HG03432 (cell line): Measurements from ENCODE around the gene PNPLA6.

Experiments
- ATAC-seq: cut with Tn5 transposase; IDR thresholded peaks from one replicate; pipeline ENCODE4 v1.9.1; 2021; ENCODE audit warnings: mild to moderate bottlenecking, moderate library complexity; ENCODE audit not compliant: unreplicated experiment

PNPLA6 gene

GRCh38 chr19:7515110-7515644, 20.3 kb upstream of the PNPLA6 start:
- no peak for ATAC-seq

GRCh38 chr19:7515645-7516151, 19.8 kb upstream of the PNPLA6 start, which contains the start of gene ZNF358:
TSS of gene ZNF358 (plus strand) at chr19:7516103. CDS start at chr19:7519243, 3,140 bp downstream.
- ATAC-seq = no peak

- no peak for ATAC-seq
Observed at GRCh38 chr19:7516333-7516732, 19.2 kb upstream of the PNPLA6 start.

GRCh38 chr19:7516878-7517277, 18.6 kb upstream of the PNPLA6 start:
- ATAC-seq = no peak

GRCh38 chr19:7519361-7520130, 16.0 kb upstream of the PNPLA6 start:
- no peak for ATAC-seq

GRCh38 chr19:7520131-7521051, 15.1 kb upstream of the PNPLA6 start:
- no peak for ATAC-seq

- ATAC-seq = no peak
Observed at GRCh38 chr19:7521551-7522071, 13.9 kb upstream of the PNPLA6 start.

GRCh38 chr19:7522072-7522922, 13.2 kb upstream of the PNPLA6 start, which contains the start of gene MCOLN1:
TSS of gene MCOLN1 (plus strand) at chr19:7522624. CDS start at chr19:7522751, 127 bp downstream.
- peak; percentile 89 for ATAC-seq

- peak; percentile 8 for ATAC-seq
Observed at GRCh38 chr19:7522923-7523667, 12.4 kb upstream of the PNPLA6 start.

- ATAC-seq = no peak
Observed at GRCh38 chr19:7524523-7524922, 11.0 kb upstream of the PNPLA6 start.

GRCh38 chr19:7524992-7525739, 10.4 kb upstream of the PNPLA6 start:
- ATAC-seq = no peak

- no peak for ATAC-seq
Observed at GRCh38 chr19:7526059-7526929, 9.2 kb upstream of the PNPLA6 start.

GRCh38 chr19:7527516-7528191, 7.9 kb upstream of the PNPLA6 start:
- ATAC-seq = no peak

- no peak for ATAC-seq
Observed at GRCh38 chr19:7528192-7528519, 7.4 kb upstream of the PNPLA6 start.

- ATAC-seq = no peak
Observed at GRCh38 chr19:7528522-7529245, 6.8 kb upstream of the PNPLA6 start.

GRCh38 chr19:7529246-7529600, 6.3 kb upstream of the PNPLA6 start:
- ATAC-seq = no peak
